HepG2 (cell line): Measurements from ENCODE around the gene RPL37. TPM values are rescaled to one million over a fixed set of nuclear protein-coding genes. Genes with fewer than 3 reads are reported as not detected.
A peak's percentile ranks its signal among the peaks of the same experiment; 100 is the strongest.

Experiments
- ARNT2 ChIP-seq: sonication (generic); formaldehyde crosslinking; IDR thresholded peaks from 2 replicates; pipeline ENCODE4 v1.8.0; 2022; ENCODE audit warnings: mild to moderate bottlenecking, low read depth, missing genetic modification reagents, moderate library complexity
- ARNTL ChIP-seq: sonication (generic); formaldehyde crosslinking; IDR thresholded peaks from 2 replicates; pipeline ENCODE4 v1.4.0; 2020; ENCODE audit warnings: mild to moderate bottlenecking, missing genetic modification reagents
- FOXA1 ChIP-seq, 2 experiments: fragments of 450-650 bp in 1 of 2; sonication (generic) in 1 of 2; formaldehyde crosslinking in 1 of 2; IDR thresholded peaks; 2 replicates each; pipeline versions ENCODE4 v1.4.0 to v1.6.1; 2016 to 2020; ENCODE audit warnings: missing genetic modification reagents in 1 of 2
- GTF2F1 ChIP-seq: fragments of 150-350 bp; IDR thresholded peaks from 2 replicates; pipeline ENCODE4 v1.6.1; 2014; ENCODE audit warnings: low read length
- KAT7 ChIP-seq: IDR thresholded peaks from 2 replicates; pipeline ENCODE4 v1.6.1; 2018; ENCODE audit warnings: borderline replicate concordance, missing compliant biosample characterization
- NAIF1 ChIP-seq: sonication (generic); formaldehyde crosslinking; IDR thresholded peaks from 2 replicates; pipeline ENCODE4 v1.5.0; 2020; ENCODE audit warnings: mild to moderate bottlenecking, missing genetic modification reagents, borderline replicate concordance
- NR1H2 ChIP-seq: sonication (generic); formaldehyde crosslinking; IDR thresholded peaks from 2 replicates; pipeline ENCODE4 v1.8.1; 2022; ENCODE audit warnings: low read depth, missing genetic modification reagents, borderline replicate concordance
- PLSCR1 ChIP-seq: sonication (generic); formaldehyde crosslinking; IDR thresholded peaks from 2 replicates; pipeline ENCODE4 v1.5.0; 2020; ENCODE audit warnings: missing genetic modification reagents, mild to moderate bottlenecking, borderline replicate concordance
- ZFP36 ChIP-seq: fragments of 150-350 bp; IDR thresholded peaks from 2 replicates; pipeline ENCODE4 v1.6.1; 2018; ENCODE audit warnings: borderline replicate concordance, low read length, low read depth; ENCODE audit not compliant: partially characterized antibody
- ZNF724P ChIP-seq: sonication (generic); formaldehyde crosslinking; IDR thresholded peaks from 2 replicates; pipeline ENCODE4 v1.8.0; 2022; ENCODE audit warnings: missing genetic modification reagents, borderline replicate concordance
- ZNF788 ChIP-seq: sonication (generic); formaldehyde crosslinking; IDR thresholded peaks from 2 replicates; pipeline ENCODE4 v1.5.0; 2020; ENCODE audit warnings: mild to moderate bottlenecking, missing genetic modification reagents, borderline replicate concordance
- polyA plus RNA-seq, 8 experiments: library from polyadenylated mRNA; depleted of rRNA in 3 of 8; stranded (reverse) in 7 of 8; unstranded in 1 of 8; fragments of >200 nt; fragmentation: Illumina TruSeq in 4 of 8; extraction: Trizol in 4 of 8; gene quantifications; 2 replicates each; pipeline versions ENCODE4 v1.2.1 to v1.2.3, GENCODE V29; 2011 to 2016; ENCODE audit warnings: low read depth in 4 of 8, missing spikeins in 1 of 8, mixed read lengths in 1 of 8; ENCODE audit not compliant: insufficient read depth in 1 of 8
- total RNA-seq, 5 experiments: library from RNA; depleted of rRNA; stranded (reverse); fragments of >200 nt; fragmentation: Illumina TruSeq; extraction: Trizol; gene quantifications; 2 replicates each; pipeline ENCODE4 v1.2.3, GENCODE V29; 2016; ENCODE audit warnings: low read depth in 1 of 5
- TF ChIP-seq, protein P1 (sequence below): sonication (generic); formaldehyde crosslinking; IDR thresholded peaks from 2 replicates; pipeline ENCODE4 v1.4.0; 2020; ENCODE audit warnings: missing genetic modification reagents
- TF ChIP-seq, protein P2 (sequence below): sonication (generic); formaldehyde crosslinking; IDR thresholded peaks from 2 replicates; pipeline ENCODE4 v1.4.0; 2020; ENCODE audit warnings: missing genetic modification reagents, borderline replicate concordance
- TF ChIP-seq, protein P3 (sequence below): sonication (generic); formaldehyde crosslinking; IDR thresholded peaks from 2 replicates; pipeline ENCODE4 v1.5.1; 2020; ENCODE audit warnings: mild to moderate bottlenecking, missing genetic modification reagents

The RPL37 gene
- total and polyA plus RNA-seq, 2 of the 13 experiments (the other 11 are each of a cell fraction or from before 2014, with no cell fraction given), result 1,981 to 3,367 TPM

DNA sequence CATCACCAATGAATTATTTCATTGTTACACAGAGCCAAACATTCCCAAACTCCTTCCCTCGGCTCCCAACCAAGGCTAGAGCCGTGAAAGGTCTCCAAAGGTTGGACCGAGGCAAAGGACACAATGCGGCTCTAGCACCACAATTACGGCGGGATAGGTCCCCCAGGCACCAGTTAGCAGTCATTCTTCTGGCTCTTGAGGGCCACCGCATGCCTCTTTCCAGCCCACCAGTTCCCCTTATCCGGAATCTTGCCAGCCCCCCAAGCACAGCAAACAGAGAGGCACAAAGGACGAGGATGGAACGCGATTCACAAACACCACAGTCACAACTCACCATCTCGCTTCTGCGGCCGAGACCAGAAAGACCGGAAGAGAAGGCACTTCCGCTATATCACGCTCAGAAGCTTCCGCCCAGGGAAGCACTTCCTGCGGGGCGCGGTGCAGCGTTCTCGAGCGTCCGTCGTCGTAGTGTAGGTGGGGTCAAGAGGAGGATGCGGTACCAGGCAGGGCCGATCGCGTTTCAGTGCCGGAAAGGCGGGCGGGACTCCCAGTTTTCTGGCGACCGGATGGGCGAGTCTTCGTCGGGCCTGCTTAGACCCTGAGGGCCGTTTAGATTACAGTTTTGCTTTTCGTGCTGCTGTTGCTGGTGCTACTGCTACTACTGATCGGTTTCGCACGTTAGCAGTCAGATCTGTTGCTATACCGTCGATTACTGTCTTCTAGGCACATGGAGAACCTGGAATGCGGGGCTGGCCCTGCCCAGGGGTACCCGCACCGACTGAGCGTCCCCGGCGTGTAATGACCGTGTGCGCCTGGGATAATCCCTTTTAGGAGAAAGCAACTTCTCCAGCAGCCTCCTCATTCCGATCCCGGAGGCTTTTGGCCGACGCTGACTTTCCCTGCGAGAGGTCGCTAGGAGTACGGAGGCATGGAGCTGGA, at the start of gene RPL37 (continued):
- TF ChIP-seq, protein P1, sequence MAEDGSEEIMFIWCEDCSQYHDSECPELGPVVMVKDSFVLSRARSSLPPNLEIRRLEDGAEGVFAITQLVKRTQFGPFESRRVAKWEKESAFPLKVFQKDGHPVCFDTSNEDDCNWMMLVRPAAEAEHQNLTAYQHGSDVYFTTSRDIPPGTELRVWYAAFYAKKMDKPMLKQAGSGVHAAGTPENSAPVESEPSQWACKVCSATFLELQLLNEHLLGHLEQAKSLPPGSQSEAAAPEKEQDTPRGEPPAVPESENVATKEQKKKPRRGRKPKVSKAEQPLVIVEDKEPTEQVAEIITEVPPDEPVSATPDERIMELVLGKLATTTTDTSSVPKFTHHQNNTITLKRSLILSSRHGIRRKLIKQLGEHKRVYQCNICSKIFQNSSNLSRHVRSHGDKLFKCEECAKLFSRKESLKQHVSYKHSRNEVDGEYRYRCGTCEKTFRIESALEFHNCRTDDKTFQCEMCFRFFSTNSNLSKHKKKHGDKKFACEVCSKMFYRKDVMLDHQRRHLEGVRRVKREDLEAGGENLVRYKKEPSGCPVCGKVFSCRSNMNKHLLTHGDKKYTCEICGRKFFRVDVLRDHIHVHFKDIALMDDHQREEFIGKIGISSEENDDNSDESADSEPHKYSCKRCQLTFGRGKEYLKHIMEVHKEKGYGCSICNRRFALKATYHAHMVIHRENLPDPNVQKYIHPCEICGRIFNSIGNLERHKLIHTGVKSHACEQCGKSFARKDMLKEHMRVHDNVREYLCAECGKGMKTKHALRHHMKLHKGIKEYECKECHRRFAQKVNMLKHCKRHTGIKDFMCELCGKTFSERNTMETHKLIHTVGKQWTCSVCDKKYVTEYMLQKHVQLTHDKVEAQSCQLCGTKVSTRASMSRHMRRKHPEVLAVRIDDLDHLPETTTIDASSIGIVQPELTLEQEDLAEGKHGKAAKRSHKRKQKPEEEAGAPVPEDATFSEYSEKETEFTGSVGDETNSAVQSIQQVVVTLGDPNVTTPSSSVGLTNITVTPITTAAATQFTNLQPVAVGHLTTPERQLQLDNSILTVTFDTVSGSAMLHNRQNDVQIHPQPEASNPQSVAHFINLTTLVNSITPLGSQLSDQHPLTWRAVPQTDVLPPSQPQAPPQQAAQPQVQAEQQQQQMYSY, result no peak; the same call in 1 of the 2 replicates
- TF ChIP-seq ARNT2 (CRISPR knock-in tag) (peak; percentile 69), PLSCR1 (CRISPR knock-in tag) (no peak), GTF2F1 (no peak), FOXA1 (IDR thresholded peaks at IDR 0.05) (no peak), FOXA1 (CRISPR knock-in tag; IDR thresholded peaks at IDR 0.05) (peak; percentile 66), ARNTL (CRISPR knock-in tag) (no peak), KAT7 (CRISPR knock-in tag) (peak; percentile 90), ZFP36 (no peak), NAIF1 (CRISPR knock-in tag) (peak; percentile 86), ZNF788 (CRISPR knock-in tag) (peak; percentile 98), ZNF724P (no peak; the same call in 1 of the 2 replicates), NR1H2 (CRISPR knock-in tag) (0 out of 2 replicates have a peak, but pooled peaks have one; percentile 52)
- TF ChIP-seq, protein P2, sequence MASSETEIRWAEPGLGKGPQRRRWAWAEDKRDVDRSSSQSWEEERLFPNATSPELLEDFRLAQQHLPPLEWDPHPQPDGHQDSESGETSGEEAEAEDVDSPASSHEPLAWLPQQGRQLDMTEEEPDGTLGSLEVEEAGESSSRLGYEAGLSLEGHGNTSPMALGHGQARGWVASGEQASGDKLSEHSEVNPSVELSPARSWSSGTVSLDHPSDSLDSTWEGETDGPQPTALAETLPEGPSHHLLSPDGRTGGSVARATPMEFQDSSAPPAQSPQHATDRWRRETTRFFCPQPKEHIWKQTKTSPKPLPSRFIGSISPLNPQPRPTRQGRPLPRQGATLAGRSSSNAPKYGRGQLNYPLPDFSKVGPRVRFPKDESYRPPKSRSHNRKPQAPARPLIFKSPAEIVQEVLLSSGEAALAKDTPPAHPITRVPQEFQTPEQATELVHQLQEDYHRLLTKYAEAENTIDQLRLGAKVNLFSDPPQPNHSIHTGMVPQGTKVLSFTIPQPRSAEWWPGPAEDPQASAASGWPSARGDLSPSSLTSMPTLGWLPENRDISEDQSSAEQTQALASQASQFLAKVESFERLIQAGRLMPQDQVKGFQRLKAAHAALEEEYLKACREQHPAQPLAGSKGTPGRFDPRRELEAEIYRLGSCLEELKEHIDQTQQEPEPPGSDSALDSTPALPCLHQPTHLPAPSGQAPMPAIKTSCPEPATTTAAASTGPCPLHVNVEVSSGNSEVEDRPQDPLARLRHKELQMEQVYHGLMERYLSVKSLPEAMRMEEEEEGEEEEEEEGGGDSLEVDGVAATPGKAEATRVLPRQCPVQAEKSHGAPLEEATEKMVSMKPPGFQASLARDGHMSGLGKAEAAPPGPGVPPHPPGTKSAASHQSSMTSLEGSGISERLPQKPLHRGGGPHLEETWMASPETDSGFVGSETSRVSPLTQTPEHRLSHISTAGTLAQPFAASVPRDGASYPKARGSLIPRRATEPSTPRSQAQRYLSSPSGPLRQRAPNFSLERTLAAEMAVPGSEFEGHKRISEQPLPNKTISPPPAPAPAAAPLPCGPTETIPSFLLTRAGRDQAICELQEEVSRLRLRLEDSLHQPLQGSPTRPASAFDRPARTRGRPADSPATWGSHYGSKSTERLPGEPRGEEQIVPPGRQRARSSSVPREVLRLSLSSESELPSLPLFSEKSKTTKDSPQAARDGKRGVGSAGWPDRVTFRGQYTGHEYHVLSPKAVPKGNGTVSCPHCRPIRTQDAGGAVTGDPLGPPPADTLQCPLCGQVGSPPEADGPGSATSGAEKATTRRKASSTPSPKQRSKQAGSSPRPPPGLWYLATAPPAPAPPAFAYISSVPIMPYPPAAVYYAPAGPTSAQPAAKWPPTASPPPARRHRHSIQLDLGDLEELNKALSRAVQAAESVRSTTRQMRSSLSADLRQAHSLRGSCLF, result 0 out of 2 replicates have a peak, but pooled peaks have one; percentile 51
- TF ChIP-seq, protein P3, sequence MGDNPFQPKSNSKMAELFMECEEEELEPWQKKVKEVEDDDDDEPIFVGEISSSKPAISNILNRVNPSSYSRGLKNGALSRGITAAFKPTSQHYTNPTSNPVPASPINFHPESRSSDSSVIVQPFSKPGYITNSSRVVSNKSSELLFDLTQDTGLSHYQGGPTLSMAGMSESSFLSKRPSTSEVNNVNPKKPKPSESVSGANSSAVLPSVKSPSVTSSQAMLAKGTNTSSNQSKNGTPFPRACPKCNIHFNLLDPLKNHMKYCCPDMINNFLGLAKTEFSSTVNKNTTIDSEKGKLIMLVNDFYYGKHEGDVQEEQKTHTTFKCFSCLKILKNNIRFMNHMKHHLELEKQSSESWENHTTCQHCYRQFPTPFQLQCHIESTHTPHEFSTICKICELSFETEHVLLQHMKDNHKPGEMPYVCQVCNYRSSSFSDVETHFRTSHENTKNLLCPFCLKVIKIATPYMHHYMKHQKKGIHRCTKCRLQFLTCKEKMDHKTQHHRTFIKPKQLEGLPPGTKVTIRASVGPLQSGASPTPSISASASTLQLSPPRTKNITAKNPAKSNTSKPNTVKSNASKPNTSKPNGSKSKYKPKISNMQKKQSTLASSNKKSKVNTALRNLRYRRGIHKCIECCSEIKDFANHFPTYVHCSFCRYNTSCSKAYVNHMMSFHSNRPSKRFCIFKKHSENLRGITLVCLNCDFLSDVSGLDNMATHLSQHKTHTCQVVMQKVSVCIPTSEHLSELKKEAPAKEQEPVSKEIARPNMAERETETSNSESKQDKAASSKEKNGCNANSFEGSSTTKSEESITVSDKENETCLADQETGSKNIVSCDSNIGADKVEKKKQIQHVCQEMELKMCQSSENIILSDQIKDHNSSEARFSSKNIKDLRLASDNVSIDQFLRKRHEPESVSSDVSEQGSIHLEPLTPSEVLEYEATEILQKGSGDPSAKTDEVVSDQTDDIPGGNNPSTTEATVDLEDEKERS, result peak; percentile 90
